Stomach (tissue), 4 donors: ENCODE measurements around the gene C1QBP.
"Not testable (repeated sequence)": the region's sequence is repeated elsewhere in the genome, so short reads cannot be mapped to it uniquely, and the experiment has no call there.

Experiments
- CTCF ChIP-seq, 7 experiments: fragments of 450-650 bp in 4 of 7; fragments of 200-600 bp in 3 of 7; sonication (generic) in 3 of 7; IDR thresholded peaks; one replicate each; pipeline ENCODE4 v1.5.1; 2016 to 2019; ENCODE audit warnings: antibody characterized with exemption in 7 of 7, control low read depth in 2 of 7, mild to moderate bottlenecking in 1 of 7
- POLR2A ChIP-seq, 4 donors: fragments of 450-650 bp; IDR thresholded peaks; one replicate each; pipeline ENCODE4 v1.6.1; 2016; ENCODE audit warnings: antibody characterized with exemption in 4 of 4, control low read depth in 2 of 4, mild to moderate bottlenecking in 1 of 4, moderate library complexity in 1 of 4

- not testable (repeated sequence) for TF ChIP-seq CTCF, POLR2A (IDR thresholded peaks at IDR 0.05)
These were observed 3.1 kb downstream of the C1QBP start for GRCh38 chr17:5435781-5436315.
